GM18870 (cell line): ENCODE data around the gene PIK3R1.
"Not testable (repeated sequence)": the region's sequence is repeated elsewhere in the genome, so short reads cannot be mapped to it uniquely, and the experiment has no call there.

Source experiments
- ATAC-seq: cut with Tn5 transposase; IDR thresholded peaks from one replicate; pipeline ENCODE4 v1.9.1; 2021; ENCODE audit warnings: moderate library complexity; ENCODE audit not compliant: unreplicated experiment

Gene PIK3R1

GRCh38 chr5:68192679-68193060, 22.9 kb upstream of the PIK3R1 start:
- ATAC-seq: no peak

- ATAC-seq: no peak
Observed at GRCh38 chr5:68193481-68194036, 22.0 kb upstream of the PIK3R1 start.

- ATAC-seq: no peak
Observed at GRCh38 chr5:68194386-68194785, 21.2 kb upstream of the PIK3R1 start.

GRCh38 chr5:68195137-68195536, 20.4 kb upstream of the PIK3R1 start:
- no peak for ATAC-seq

GRCh38 chr5:68196876-68197275, 18.7 kb upstream of the PIK3R1 start:
- ATAC-seq: peak; percentile 96

- peak; percentile 44 for ATAC-seq
Observed at GRCh38 chr5:68200288-68200687, 15.3 kb upstream of the PIK3R1 start.

- ATAC-seq: not testable (repeated sequence)
Observed at GRCh38 chr5:68210654-68211053, 4.9 kb upstream of the PIK3R1 start.

GRCh38 chr5:68214482-68215207, 911 bp upstream of the PIK3R1 start:
- no peak for ATAC-seq

GRCh38 chr5:68215898-68216244, 315 bp downstream of the PIK3R1 start:
- peak; percentile 34 for ATAC-seq

GRCh38 chr5:68216245-68217046, 890 bp downstream of the PIK3R1 start:
- peak; percentile 14 for ATAC-seq

- ATAC-seq: no peak
Observed at GRCh38 chr5:68217047-68217355, 1.4 kb downstream of the PIK3R1 start.

GRCh38 chr5:68217528-68217927, 2.0 kb downstream of the PIK3R1 start:
- ATAC-seq: no peak

- ATAC-seq: no peak
Observed at GRCh38 chr5:68219161-68219816, 3.7 kb downstream of the PIK3R1 start.

GRCh38 chr5:68220260-68220659, 4.7 kb downstream of the PIK3R1 start:
- no peak for ATAC-seq

- no peak for ATAC-seq
Observed at GRCh38 chr5:68220914-68221313, 5.4 kb downstream of the PIK3R1 start.

- no peak for ATAC-seq
Observed at GRCh38 chr5:68221488-68221887, 5.9 kb downstream of the PIK3R1 start.

- ATAC-seq: no peak
Observed at GRCh38 chr5:68222310-68222709, 6.8 kb downstream of the PIK3R1 start.

- no peak for ATAC-seq
Observed at GRCh38 chr5:68222824-68223354, 7.3 kb downstream of the PIK3R1 start.

GRCh38 chr5:68223904-68224303, 8.3 kb downstream of the PIK3R1 start:
- ATAC-seq: no peak

- ATAC-seq: no peak
Observed at GRCh38 chr5:68224509-68225187, 9.1 kb downstream of the PIK3R1 start.
